MG63 (cell line): ENCODE measurements around the gene DTNB. TPM values are rescaled to one million over a fixed set of nuclear protein-coding genes. Genes with fewer than 3 reads are reported as not detected.

ENCODE experiments used
- total RNA-seq: library from RNA; depleted of rRNA; stranded (reverse); fragments of >200 nt; shearing (Covaris generic); gene quantifications from 2 replicates; pipeline ENCODE4 v1.2.3, GENCODE V29; 2014; ENCODE audit warnings: low replicate concordance; rRNA removed

DTNB gene
- total RNA-seq, 1 experiment from 2014 or later, result 8.2 TPM

Other genes with a start within 250 kb of the DTNB start
- 3.6 and 8.8 TPM in 2 replicates for gene ASXL2, start 204.9 kb upstream of the DTNB start, total RNA-seq